ENCODE results near the gene C1S. TPM values are rescaled to one million over a fixed set of nuclear protein-coding genes. Genes with fewer than 3 reads are reported as not detected.
A peak's percentile ranks its signal among the peaks of the same experiment; 100 is the strongest.
"Not testable (repeated sequence)": the region's sequence is repeated elsewhere in the genome, so short reads cannot be mapped to it uniquely, and the experiment has no call there.

Gene C1S
- total RNA-seq, 5 donors from 2014 or later (not counting 1 experiment from before 2014, with no cell fraction given) = 1.5 to 5.0 (median 4.5) TPM

GRCh38 chr12:7049973-7050372 is 10.5 kb upstream of the C1S start:
- H3K4me3 ChIP-seq (ENCODE audit: control insufficient read depth in 1 of 2, extremely low read depth in 1 of 2, low read length in 1 of 2); DNase-seq; H3K9me3 ChIP-seq; H3K27ac ChIP-seq (ENCODE audit: low read length); POLR2A ChIA-PET; H3K27ac Mint-ChIP-seq; H3K36me3 Mint-ChIP-seq; H3K36me3 ChIP-seq (ENCODE audit: control insufficient read depth in 2 of 2, extremely low read depth in 1 of 2, insufficient read depth in 1 of 2, low read length in 1 of 2); H3K9me3 Mint-ChIP-seq; H3K4me3 Mint-ChIP-seq; H3K4me1 ChIP-seq (ENCODE audit: control insufficient read depth in 1 of 2, extremely low read depth in 1 of 2, insufficient read depth in 2 of 2, low read length in 2 of 2); H3K27me3 ChIP-seq (replicated peaks in 1 of 2; ENCODE audit: control insufficient read depth in 2 of 2, extremely low read depth in 1 of 2, insufficient read depth in 2 of 2, low read length in 1 of 2); ATAC-seq (replicated peaks in 1 of 4); H3K27me3 Mint-ChIP-seq: not testable (repeated sequence)
- CTCF ChIA-PET = interaction anchor here in 1 of 2 donors (0.5 to 0.8 kb wide), 2 partner anchors 9 to 29 kb away, joined by 3 read pairs; no protein-coding TSS in a partner anchor
- H3K4me1 Mint-ChIP-seq = peaks cover 10 to 16% (median 16%) of the 10 kb centered on the region in 3 donors
- no CpG with 5 or more reads among the region's 3 CpGs for WGBS (ENCODE audit: insufficient coverage)

- Histone ChIP-seq H3K27me3 (replicated peaks in 1 of 2; ENCODE audit: control insufficient read depth in 2 of 2, extremely low read depth in 1 of 2, insufficient read depth in 2 of 2, low read length in 1 of 2) (peaks cover 0 to 24% of the 10 kb centered on the region in 2 experiments), H3K9me3 (no peaks in the 10 kb centered on the region), H3K27ac (ENCODE audit: low read length) (no peak overlapping the region), H3K4me1 (ENCODE audit: control insufficient read depth in 1 of 2, extremely low read depth in 1 of 2, insufficient read depth in 2 of 2, low read length in 2 of 2) (no peaks in the 10 kb centered on the region), H3K4me3 (ENCODE audit: control insufficient read depth in 1 of 2, extremely low read depth in 1 of 2, low read length in 1 of 2) (no peak overlapping the region), H3K36me3 (ENCODE audit: control insufficient read depth in 2 of 2, extremely low read depth in 1 of 2, insufficient read depth in 1 of 2, low read length in 1 of 2) (no peaks in the 10 kb centered on the region)
- Mint-ChIP-seq H3K4me3 (no peak overlapping the region), H3K9me3 (no peaks in the 10 kb centered on the region), H3K4me1 (no peaks in the 10 kb centered on the region), H3K27ac (no peak overlapping the region), H3K27me3 (peaks cover 7 to 52% of the 10 kb centered on the region in 2 donors), H3K36me3 (no peaks in the 10 kb centered on the region)
- DNase-seq (no peak), ATAC-seq (replicated peaks in 1 of 4) (no peak)
- WGBS (ENCODE audit: insufficient coverage) = no CpG with 5 or more reads among the region's 4 CpGs
- CTCF ChIA-PET = no interaction called here
- POLR2A ChIA-PET = no interaction called here
Observed at GRCh38 chr12:7054925-7055324, 5.6 kb upstream of the C1S start.

GRCh38 chr12:7055736-7056135 is 4.8 kb upstream of the C1S start:
- H3K36me3 ChIP-seq (ENCODE audit: control insufficient read depth in 2 of 2, extremely low read depth in 1 of 2, insufficient read depth in 1 of 2, low read length in 1 of 2); H3K9me3 ChIP-seq; H3K4me1 ChIP-seq (ENCODE audit: control insufficient read depth in 1 of 2, extremely low read depth in 1 of 2, insufficient read depth in 2 of 2, low read length in 2 of 2); H3K36me3 Mint-ChIP-seq; H3K4me1 Mint-ChIP-seq; H3K9me3 Mint-ChIP-seq; H3K4me3 Mint-ChIP-seq; DNase-seq; H3K27ac Mint-ChIP-seq; H3K27ac ChIP-seq (ENCODE audit: low read length); ATAC-seq (replicated peaks in 1 of 4); H3K4me3 ChIP-seq (ENCODE audit: control insufficient read depth in 1 of 2, extremely low read depth in 1 of 2, low read length in 1 of 2); POLR2A ChIA-PET: not testable (repeated sequence)
- H3K27me3 ChIP-seq (replicated peaks in 1 of 2; ENCODE audit: control insufficient read depth in 2 of 2, extremely low read depth in 1 of 2, insufficient read depth in 2 of 2, low read length in 1 of 2) = peaks cover 0 to 29% of the 10 kb centered on the region in 2 experiments
- CTCF ChIA-PET = interaction anchor here in 1 of 2 donors (0.8 kb wide), 1 partner anchor 27 kb away, joined by 3 read pairs; no protein-coding TSS in a partner anchor
- no CpG with 5 or more reads among the region's 2 CpGs for WGBS (ENCODE audit: insufficient coverage)
- peaks cover 10 to 61% of the 10 kb centered on the region in 2 donors for H3K27me3 Mint-ChIP-seq

GRCh38 chr12:7058163-7058845 is 2.2 kb upstream of the C1S start:
- CTCF ChIA-PET = no interaction called here
- peaks cover 0 to 34% of the 10 kb centered on the region in 2 experiments for H3K27me3 ChIP-seq (replicated peaks in 1 of 2; ENCODE audit: control insufficient read depth in 2 of 2, extremely low read depth in 1 of 2, insufficient read depth in 2 of 2, low read length in 1 of 2)
- no peaks in the 10 kb centered on the region for H3K4me1 ChIP-seq (ENCODE audit: control insufficient read depth in 1 of 2, extremely low read depth in 1 of 2, insufficient read depth in 2 of 2, low read length in 2 of 2)
- H3K36me3 ChIP-seq (ENCODE audit: control insufficient read depth in 2 of 2, extremely low read depth in 1 of 2, insufficient read depth in 1 of 2, low read length in 1 of 2) = no peaks in the 10 kb centered on the region
- Mint-ChIP-seq H3K4me1 (no peaks in the 10 kb centered on the region), H3K36me3 (no peaks in the 10 kb centered on the region), H3K4me3 (no peak overlapping the region), H3K27me3 (peaks cover 10 to 67% of the 10 kb centered on the region in 2 donors), H3K27ac (no peak overlapping the region), H3K9me3 (no peaks in the 10 kb centered on the region)
- H3K9me3 ChIP-seq = no peaks in the 10 kb centered on the region
- H3K4me3 ChIP-seq (ENCODE audit: control insufficient read depth in 1 of 2, extremely low read depth in 1 of 2, low read length in 1 of 2) = no peak overlapping the region
- DNase-seq = no peak
- H3K27ac ChIP-seq (ENCODE audit: low read length) = no peak overlapping the region
- WGBS (ENCODE audit: insufficient coverage) = no CpG with 5 or more reads among the region's 3 CpGs
- POLR2A ChIA-PET = no interaction called here
- ATAC-seq (replicated peaks in 1 of 4) = no peak

- POLR2A ChIA-PET = no interaction called here
- no peaks in the 10 kb centered on the region for H3K36me3 ChIP-seq (ENCODE audit: control insufficient read depth in 2 of 2, extremely low read depth in 1 of 2, insufficient read depth in 1 of 2, low read length in 1 of 2)
- Mint-ChIP-seq H3K4me1 (no peaks in the 10 kb centered on the region), H3K9me3 (no peaks in the 10 kb centered on the region), H3K27me3 (peaks cover 10 to 67% of the 10 kb centered on the region in 2 donors), H3K4me3 (no peak overlapping the region), H3K27ac (peak overlapping the region in 1 of 2 donors; percentile 20), H3K36me3 (no peaks in the 10 kb centered on the region)
- ATAC-seq (replicated peaks in 1 of 4) = no peak
- DNase-seq = no peak
- no peak overlapping the region for H3K27ac ChIP-seq (ENCODE audit: low read length)
- WGBS (ENCODE audit: insufficient coverage) = 100% methylated on average over 2 of the region's 9 CpGs
- no peaks in the 10 kb centered on the region for H3K9me3 ChIP-seq
- CTCF ChIA-PET = interaction anchor here in 1 of 2 donors (0.7 kb wide), 1 partner anchor 9 kb away, joined by 3 read pairs; no protein-coding TSS in a partner anchor
- peaks cover 0 to 34% of the 10 kb centered on the region in 2 experiments for H3K27me3 ChIP-seq (replicated peaks in 1 of 2; ENCODE audit: control insufficient read depth in 2 of 2, extremely low read depth in 1 of 2, insufficient read depth in 2 of 2, low read length in 1 of 2)
- no peaks in the 10 kb centered on the region for H3K4me1 ChIP-seq (ENCODE audit: control insufficient read depth in 1 of 2, extremely low read depth in 1 of 2, insufficient read depth in 2 of 2, low read length in 2 of 2)
- no peak overlapping the region for H3K4me3 ChIP-seq (ENCODE audit: control insufficient read depth in 1 of 2, extremely low read depth in 1 of 2, low read length in 1 of 2)
Observed at GRCh38 chr12:7058850-7059395, 1.6 kb upstream of the C1S start.

- Histone ChIP-seq H3K4me3 (ENCODE audit: control insufficient read depth in 1 of 2, extremely low read depth in 1 of 2, low read length in 1 of 2) (no peak overlapping the region), H3K4me1 (ENCODE audit: control insufficient read depth in 1 of 2, extremely low read depth in 1 of 2, insufficient read depth in 2 of 2, low read length in 2 of 2) (no peaks in the 10 kb centered on the region), H3K27me3 (replicated peaks in 1 of 2; ENCODE audit: control insufficient read depth in 2 of 2, extremely low read depth in 1 of 2, insufficient read depth in 2 of 2, low read length in 1 of 2) (peaks cover 0 to 32% of the 10 kb centered on the region in 2 experiments), H3K36me3 (ENCODE audit: control insufficient read depth in 2 of 2, extremely low read depth in 1 of 2, insufficient read depth in 1 of 2, low read length in 1 of 2) (no peaks in the 10 kb centered on the region), H3K27ac (ENCODE audit: low read length) (no peak overlapping the region), H3K9me3 (no peaks in the 10 kb centered on the region)
- no peak overlapping the region for H3K27ac Mint-ChIP-seq
- no peak overlapping the region for H3K4me3 Mint-ChIP-seq
- H3K36me3 Mint-ChIP-seq = no peaks in the 10 kb centered on the region
- H3K27me3 Mint-ChIP-seq = peaks cover 10 to 62% of the 10 kb centered on the region in 2 donors
- 71% methylated on average over 3 of the region's 4 CpGs for WGBS (ENCODE audit: insufficient coverage)
- DNase-seq = no peak
- H3K4me1 Mint-ChIP-seq = no peaks in the 10 kb centered on the region
- ATAC-seq (replicated peaks in 1 of 4) = no peak
- POLR2A ChIA-PET = no interaction called here
- no peaks in the 10 kb centered on the region for H3K9me3 Mint-ChIP-seq
- CTCF ChIA-PET = no interaction called here
Observed at GRCh38 chr12:7059780-7060179, 738 bp upstream of the C1S start.
